ENCODE results near the gene RBM20.

The RBM20 gene

DNA sequence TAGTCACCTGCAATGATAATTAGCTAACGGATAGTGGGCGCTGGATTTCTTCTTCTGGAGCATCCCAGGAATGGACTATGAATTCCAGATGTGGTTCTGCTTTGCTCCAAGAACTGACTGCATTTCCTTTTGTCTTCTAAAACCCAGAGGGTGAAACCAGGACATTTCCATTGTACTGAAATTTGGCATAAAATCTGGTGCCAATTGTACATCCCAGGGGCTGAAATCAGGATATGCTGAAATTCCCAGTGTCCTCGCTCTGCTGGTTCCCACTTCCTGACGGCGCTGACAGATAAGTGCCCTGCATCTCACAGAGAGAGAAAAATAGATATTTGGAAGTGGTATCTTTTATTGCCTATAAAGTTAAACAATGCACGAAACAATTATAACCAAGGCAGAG lies 31.9 kb downstream of the RBM20 start:
- no peak for DNase-seq (ENCODE audit: low spot score)

DNA sequence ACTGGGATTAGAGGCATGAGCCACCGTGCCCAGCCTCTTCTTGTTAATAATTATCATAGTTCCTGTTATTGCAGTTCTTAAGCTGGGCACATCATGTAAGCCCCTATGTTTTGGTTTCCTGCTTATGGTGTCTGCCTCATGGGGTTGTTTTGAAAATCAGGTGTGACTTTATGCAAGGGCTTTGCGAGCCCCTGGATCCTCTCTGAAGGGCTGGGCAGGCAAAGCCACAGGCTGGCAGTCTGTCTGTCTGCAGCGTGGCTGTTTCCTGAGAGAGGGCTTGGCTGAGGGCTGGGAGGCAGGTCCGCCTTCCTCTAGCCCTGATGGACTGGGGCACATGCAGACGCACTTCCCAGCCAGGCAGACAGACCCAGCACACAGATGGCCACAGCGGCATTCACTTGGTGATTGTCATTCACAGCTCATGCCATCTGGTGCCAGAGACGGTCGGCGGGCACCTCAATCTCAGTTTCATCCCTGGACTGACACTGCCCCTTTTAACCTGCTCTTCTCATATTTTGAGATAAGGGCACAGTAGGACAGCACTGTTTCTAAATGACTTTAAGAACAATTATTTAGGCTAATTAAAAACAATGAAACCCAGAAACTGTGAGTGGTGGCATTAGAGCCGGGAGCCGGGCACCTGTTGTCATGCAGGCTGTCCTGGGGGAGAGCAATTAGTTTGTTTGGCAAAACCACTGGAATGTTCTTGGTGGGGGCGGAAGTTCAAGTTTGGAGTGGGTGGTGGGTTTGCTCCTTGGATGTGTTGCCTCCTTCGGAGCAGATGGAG lies 35.5 kb downstream of the RBM20 start:
- peak; percentile 81 for DNase-seq (ENCODE audit: low spot score)

DNA sequence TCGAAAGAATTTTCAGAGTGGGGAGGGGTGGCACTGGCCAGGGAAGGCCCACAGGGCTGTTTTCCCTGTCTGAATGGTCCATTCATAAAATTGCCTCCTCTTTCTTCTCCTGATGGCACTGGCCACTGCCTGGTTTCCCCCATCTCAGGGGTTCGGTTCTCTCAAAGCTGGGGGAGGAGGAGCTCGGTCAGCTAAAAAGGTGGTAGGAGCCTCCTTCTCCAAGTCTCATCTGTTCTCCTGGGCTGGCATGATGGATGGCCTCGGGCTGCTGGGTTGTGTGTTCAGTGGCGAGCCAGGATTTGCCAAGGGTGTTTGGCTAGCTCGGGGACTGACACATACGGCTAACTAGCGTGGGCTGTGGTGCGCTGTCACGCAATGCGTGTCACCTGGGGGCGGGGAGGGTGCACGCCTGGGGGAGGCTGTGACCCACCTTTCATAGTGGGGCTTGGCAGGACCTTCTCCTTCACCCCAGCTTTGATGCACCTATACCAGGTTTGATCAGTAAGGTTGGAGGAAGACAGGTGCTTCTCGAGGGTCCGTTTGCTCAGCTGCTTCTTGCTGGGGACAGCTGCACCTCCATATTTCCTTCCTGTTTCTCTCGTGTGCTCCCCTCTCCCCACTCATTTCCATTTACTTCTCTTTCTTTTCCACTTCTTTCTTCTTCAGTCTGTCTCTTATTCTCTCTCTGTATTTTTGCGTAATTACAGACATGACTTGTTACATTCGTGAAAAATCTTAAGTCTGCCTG lies 36.3 kb downstream of the RBM20 start:
- peak; percentile 25 for DNase-seq (ENCODE audit: low spot score)

DNA sequence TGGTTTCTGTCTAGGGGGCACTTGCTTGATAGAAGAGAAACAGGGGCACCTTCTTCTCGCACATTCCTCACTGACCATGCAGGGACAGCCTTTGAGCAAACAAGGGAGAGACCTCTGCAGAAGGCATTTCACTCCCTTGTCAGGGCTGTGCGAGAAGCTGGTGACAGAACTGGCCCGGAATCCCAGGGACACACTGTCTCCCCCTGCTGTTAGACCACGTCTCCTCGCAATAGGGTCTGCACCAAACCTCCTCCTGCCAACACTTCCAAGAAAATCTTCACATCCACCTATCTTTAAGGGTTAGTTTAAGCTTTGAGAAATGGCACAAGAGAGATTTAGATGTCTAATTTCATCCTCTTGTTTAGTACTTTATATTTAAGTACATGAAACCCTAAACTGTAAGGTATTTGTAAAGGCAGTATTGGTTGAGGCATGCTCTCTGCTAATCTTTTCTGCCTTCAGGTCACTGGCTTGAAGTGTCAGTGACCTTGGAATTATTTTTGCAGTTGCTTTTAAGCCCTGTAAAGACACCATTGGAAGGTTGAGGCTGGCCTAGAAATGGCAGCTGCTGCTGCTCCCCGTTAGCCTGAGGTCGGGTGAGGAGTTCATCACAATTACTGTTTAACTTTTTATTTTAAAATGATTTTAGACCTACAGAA lies 37.0 kb downstream of the RBM20 start:
- peak; percentile 50 for DNase-seq (ENCODE audit: low spot score)

DNA sequence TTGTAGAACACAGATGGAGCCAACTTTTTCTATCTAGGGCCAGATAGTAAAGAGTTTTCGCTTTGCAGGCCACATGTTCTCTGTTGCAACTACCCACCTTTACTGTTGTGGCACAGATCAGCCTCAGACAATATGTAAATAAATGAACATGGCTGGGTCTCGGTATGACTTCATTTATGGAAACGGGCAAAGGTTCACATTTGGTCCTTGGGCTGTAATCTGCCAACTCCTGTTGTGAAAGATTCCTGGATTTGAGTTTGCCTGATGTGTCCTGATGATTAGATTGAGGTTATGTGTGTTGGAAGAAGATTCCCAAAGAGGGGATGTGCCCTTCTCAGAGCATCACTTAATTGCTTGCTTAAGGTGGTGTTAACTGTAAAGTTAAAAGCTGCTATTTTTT lies 38.2 kb downstream of the RBM20 start:
- no peak for DNase-seq (ENCODE audit: low spot score)

DNA sequence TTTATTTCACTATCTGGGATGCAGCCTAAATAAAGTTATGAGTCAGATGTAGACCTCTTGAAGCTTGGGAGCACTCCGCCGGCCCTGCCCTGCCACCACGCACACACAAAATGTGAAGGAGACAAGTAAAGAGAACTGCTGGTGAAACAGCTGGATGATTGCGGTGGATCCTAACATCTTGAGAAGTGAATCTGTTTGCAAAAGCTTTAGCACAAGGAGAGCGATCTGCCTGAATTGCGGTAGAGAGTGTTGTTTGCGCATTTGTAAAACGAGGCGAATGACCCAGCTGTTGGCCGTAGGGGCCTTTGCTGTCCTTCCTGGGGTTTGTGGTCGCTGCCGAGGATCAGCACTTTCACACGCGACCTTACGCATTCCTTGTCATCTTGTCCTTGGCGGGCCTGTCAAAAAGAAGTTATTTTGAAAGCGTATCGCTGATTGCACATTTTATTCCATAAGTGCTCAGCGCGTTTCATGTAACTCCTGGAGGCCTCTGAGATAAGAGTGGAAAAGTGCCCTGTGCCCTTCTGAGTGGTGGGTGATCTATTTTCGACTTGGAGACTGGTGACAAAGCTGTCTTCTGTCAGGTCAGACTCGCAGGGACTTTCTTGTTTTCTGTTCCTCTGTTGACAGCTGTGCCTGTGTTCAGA lies 40.8 kb downstream of the RBM20 start:
- no peak for DNase-seq (ENCODE audit: low spot score)

DNA sequence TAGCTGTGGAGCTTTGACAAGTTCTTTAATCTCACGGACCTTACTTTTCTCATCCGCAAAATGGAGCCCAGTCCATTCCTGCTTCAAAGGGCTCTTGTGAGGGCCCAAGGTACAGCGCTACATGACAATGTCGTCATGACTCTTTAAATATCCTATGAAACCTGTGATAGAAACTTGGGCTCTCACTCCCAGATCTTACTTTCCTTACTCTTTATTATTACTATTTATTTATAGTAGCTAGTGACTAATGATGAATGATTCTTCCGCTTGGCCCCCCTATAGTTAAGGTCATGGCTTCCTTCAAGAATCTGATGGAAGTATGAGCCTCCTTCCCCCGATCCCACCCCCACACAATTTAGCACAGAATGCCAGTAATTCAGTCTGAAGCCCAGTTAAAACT lies 41.9 kb downstream of the RBM20 start:
- DNase-seq (ENCODE audit: low spot score) = no peak

DNA sequence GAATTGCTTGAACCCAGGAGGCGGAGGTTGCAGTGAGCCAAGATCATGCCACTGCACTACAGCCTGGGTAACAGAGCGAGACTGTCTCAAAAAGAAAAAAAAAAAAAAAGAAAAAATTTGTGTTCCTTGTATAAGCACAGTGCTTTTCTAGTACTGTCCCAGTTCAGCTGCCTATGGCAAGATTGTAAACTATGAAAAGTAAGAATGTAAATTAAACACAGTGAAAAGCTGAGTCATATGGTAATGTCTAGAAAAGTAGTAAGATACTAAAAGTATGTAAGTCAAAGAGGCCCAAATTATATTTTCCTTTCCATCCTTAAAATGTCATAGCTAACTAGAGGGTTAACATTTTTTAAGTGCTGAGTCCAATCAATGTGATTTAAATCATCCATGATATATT lies 42.8 kb downstream of the RBM20 start:
- no peak for DNase-seq (ENCODE audit: low spot score)

DNA sequence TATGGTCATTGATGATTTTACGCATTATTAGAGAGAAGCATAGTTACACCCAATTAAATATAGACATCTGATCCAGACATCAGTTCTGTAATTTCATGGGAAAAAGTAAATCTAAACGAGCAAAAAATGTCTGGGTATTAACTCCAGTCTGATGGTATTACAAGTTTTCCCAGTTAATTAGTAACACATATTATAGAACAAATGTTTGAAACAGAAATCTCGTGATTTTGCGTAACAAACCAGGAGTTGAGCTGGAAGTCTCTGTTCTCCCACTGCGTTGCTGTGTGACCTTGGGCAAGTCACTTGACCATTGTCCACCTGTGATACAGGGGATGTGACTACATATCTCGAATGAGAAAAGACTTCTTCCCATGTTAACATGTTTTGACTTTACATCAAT lies 43.3 kb downstream of the RBM20 start:
- no peak for DNase-seq (ENCODE audit: low spot score)

DNA sequence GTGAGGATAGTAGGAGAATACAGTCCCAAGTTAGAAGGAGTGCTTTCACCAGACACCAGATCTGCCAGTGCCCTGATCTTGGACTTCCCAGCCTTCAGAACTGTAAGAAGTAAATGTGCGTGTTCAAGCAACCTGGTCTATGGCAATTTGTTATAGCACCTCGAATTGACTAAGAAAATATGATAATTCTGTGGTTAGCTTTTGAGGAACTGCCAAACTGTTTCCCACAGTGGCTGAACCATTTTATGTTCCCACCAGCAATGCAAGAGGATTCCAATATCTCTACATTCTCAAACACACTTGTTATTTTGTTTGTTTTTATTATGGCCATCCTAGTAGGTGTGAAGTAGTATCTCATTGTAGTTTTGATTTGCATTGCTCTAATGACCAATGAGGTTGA lies 47.0 kb downstream of the RBM20 start:
- DNase-seq (ENCODE audit: low spot score) = no peak

DNA sequence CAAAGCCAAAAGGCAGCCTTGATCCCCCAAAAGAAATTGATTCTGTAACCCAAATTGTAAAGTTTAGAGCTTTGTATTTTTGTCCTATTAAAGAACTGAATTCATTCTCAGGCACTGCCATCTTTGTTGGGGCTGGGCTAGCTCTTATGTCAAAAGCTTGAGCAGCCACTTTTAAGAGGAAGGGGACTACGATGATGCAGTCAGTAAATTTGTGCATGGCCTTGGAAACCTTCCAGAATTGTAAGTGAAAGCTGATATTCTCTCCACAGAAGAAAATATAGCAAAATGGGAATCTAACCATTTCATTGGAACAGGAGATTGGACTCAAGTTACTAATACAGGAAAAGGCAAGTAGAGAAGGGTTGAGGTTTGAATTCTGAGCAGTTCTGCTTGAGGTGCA lies 50.1 kb downstream of the RBM20 start:
- DNase-seq (ENCODE audit: low spot score) = no peak

DNA sequence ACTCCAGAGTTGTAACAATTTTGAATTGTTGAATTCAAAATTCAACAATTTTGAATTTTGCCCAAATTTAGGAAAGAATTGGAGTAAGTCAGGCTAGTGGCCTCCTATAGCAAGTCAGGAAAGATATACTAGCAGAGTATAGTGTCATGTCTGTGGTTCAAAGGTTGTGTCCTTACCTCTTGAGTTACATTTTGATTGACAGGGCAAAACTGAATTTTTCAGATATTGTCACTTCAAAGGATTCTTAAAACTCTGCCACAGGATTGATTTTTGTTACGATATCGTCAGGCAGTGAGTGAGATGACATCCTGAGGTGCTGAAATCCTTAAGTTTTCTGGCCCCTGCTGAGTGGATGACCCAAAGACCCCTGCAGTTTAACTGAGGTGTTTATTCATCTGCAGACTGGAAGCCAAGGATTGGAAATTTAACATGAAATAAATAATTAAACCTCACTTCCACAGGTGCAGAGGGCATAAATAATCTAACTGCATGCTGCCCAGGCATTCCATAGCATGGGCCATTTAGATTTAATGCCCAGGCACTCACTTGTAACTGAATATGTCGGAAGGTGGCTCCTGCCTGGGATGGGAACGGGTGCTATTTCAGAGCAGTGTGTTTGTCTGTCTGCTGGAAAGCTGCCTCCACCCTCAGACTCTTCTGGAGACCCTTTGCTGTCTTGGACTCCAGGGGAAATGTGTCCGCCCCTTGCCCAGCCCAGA lies 50.8 kb downstream of the RBM20 start:
- DNase-seq (ENCODE audit: low spot score) = no peak

DNA sequence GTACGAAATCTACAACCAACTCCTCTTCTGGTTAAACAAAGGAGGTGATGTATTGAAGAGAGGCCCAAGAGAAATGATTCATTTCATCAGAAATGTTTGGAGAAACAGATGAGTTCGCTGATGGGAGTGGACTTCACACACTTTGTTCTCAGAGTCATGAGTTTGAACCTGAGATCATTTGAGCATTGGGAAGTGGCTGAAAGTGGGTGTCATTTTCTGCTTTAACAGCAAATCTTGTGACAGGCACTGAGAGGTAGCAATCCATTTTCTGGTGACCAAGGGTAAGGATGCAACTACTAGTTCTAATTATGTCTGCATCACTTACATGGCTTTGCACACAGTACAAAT lies 51.4 kb downstream of the RBM20 start:
- DNase-seq (ENCODE audit: low spot score) = no peak

DNA sequence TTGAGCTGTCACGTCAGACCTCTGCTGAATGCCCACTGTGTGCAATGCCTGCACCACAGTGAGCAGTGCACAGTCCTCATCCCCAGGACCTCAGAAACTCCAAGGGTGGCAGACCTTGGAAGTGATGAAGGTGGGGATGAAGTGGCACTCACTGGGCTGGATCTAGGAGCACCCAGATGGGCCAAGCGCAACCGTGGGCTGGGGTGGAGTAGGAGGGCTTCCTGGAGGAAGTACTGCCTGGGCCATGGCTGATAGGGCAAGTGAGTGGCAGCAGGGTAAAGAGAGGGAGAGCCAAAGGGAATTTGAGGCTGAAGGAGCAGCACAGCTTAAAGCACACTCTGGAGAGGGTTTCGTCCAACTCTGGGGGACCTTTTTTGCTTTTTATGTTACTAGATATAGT lies 52.3 kb downstream of the RBM20 start:
- DNase-seq (ENCODE audit: low spot score) = no peak

DNA sequence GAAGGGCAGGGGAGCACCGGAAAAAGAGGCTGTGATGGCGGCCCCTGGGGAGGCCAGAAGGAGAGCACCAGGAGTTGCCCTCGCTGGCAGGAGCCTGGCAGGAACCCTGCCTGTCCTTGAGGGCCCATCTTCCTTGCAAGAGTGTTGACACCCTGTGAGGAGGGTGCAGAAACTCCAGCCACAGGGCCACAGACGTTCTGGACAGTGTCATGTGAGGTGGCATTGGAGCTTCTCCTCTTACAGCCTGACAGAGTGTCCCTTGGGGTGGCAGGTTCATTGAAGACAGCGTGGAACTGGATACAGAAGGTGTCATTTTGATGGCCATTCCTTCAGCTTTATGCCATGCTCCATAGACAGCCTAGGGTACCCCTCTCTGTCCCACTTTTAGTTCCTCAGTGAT lies 54.2 kb downstream of the RBM20 start:
- DNase-seq (ENCODE audit: low spot score) = no peak

DNA sequence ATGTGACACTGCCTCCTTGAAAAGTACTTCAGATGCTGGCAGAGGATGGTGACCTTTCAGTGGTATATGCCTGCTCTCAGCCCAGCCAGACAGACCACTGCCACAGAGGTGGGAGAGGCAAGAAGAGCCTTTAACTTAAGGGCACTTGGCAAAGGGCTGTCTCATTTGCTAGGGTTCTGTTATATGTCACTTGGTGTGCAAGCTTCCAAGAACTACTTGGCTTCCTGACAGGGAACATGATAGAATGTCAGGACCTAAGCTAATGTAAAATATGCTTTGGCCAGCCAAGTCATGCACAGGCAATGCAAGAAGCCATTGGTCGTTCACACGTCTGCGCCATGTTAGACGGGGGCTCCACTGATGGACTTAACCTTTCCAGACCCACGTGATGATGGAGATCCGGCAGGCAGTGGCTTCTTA lies 54.7 kb downstream of the RBM20 start:
- DNase-seq (ENCODE audit: low spot score) = no peak

DNA sequence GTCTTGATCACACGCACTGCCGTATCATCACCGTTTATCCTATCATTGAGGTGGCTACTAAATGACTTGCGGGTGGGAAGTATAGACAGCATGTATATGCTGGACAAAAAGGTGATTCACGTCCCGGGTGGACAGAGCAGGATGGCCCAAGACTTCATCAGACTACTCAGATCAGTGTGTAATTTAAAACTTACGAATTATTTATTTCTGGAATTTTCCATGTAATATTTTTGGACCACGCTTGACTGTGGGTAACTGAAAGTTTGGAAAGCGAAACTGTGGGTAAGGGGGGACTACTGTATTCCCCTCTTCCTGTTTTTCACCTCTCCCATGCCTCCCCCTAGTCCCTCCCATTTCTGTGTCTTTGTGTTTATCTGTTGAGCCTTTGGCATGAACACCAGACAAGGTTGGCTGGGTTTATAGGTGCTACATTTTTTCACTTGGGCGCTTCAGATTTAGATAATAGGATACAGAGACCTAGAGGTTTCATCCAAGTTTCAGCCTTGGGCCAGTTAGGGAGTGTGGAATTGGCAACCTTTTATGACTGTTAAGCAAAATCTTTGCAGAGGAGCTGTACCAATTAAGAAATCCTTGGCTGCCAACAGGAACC lies 55.8 kb downstream of the RBM20 start:
- no peak for DNase-seq (ENCODE audit: low spot score)

DNA sequence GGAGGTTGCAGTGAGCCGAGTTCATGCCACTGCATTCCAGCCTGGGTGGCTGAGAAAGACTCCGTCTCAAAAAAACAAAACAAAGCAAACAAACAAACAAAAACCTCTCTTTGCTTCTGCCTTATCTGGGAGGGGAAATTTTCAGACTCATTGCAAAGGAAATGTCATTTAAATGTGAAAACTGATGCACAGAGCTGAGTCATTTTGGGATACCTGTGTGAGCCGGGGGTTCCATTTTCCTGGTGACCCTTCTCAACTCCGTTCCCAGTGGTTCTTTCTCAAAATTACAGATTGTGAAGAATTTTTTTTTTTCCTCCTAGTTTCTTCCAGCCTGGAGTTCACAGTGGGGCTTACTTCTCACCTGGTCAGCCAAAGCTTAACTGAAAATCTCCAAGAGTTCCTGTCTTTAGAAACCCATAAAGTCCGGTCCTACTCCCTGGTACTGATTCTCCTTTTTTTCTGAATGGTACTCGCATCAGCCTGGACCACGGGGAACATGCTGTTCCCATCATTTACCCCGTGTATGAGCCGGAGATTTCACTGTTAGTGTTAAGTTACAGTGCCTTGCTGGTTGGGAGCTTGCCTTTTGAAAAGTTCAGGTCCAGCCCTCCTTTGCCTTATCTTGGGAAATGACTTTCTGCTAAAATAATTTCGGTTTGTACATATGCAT lies 56.9 kb downstream of the RBM20 start:
- no peak for DNase-seq (ENCODE audit: low spot score)

DNA sequence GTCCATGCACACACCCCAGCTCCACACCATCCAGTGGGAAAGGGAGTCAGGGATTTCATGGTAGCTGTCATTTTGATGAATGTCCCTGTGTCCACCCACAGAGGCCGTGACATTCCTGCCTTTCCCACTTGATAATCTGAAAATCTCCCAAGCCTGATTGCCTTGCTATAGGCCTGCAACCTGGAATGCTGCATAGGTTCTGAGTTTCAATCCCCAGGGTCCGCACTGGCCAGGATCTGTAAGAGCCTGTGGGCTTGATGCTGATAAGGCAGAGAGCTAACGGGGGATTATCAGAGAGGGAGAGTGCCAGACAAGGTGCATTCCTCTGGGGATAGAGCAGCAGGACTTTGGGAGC lies 57.5 kb downstream of the RBM20 start:
- DNase-seq (ENCODE audit: low spot score) = no peak

DNA sequence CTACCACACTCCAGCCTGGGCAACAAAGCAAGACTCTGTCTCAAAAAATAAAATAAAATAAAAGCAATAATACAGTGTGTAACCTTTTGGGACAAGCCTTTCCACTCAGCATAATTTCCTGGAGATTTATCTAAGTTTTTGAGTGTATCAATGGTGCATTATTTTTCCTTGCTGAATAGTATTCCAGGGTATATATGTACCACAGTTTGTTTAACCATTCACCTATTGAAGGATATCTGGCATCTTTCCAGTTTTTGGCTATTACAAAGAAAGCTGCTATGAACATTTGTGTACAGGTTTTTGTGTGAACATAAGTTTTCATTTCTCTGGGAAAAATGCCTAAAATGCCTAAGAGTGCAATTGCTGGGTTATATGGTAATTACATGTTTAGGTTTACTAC lies 59.9 kb downstream of the RBM20 start:
- no peak for DNase-seq (ENCODE audit: low spot score)

DNA sequence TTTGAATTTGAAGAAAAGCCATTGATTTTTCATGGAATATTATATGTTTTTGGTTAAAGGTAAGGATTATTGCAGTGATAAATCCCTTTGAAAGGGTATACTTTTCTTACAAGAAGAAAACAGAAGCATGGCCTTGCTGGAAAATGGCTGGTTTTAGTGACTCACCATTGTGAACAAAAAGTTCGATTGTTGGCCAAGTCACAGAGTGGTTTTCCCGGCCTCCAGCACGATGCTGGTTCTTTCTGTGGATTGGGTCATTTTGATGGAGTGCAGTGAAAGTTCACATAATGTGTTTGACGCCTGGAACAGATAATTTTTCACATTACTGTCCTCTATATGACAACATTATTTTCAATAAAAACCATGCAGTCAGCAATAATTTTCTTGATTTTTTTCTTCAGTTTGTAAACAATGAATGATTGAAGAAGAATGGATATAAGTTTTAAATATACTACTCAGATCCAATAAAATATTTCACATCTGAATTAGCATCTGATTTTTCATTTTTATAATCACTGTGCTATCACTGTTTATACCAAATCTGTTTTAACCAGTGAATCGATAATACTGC lies 60.9 kb downstream of the RBM20 start:
- no peak for DNase-seq (ENCODE audit: low spot score)

All from cerebellar cortex (tissue), 1 donor.